IPS DF 6.9 (cell line): ENCODE data around the gene CAP2.

Experiments
- DNase-seq: peaks from one replicate; pipeline ENCODE4 v3.0.0-alpha.2; 2013; ENCODE audit warnings: low read depth, low spot score
- H3K27ac ChIP-seq: one replicate; pipeline ENCODE4 v1.5.1; 2013; ENCODE audit warnings: low read length, control low read depth
- H3K27me3 ChIP-seq: 2 replicates; pipeline ENCODE4 v1.6.1; 2013; ENCODE audit warnings: mild to moderate bottlenecking, low read length; ENCODE audit not compliant: control insufficient read depth, insufficient read depth
- H3K36me3 ChIP-seq: 2 replicates; pipeline ENCODE4 v1.6.1; 2013; ENCODE audit warnings: low read length; ENCODE audit not compliant: control insufficient read depth, insufficient read depth
- H3K4me1 ChIP-seq: 2 replicates; pipeline ENCODE4 v1.6.1; 2013; ENCODE audit warnings: low read length; ENCODE audit not compliant: control insufficient read depth, insufficient read depth
- H3K4me3 ChIP-seq: 2 replicates; pipeline ENCODE4 v1.5.1; 2013; ENCODE audit warnings: mild to moderate bottlenecking, low read length
- H3K9me3 ChIP-seq: 2 replicates; pipeline ENCODE4 v1.6.1; 2013; ENCODE audit warnings: low read length, inconsistent platforms; ENCODE audit not compliant: control insufficient read depth, insufficient read depth
- WGBS: extraction: QIAGEN DNeasy Blood & Tissue Kit; methylation state at CpG from one replicate; pipeline ENCODE4 v1.1.7; 2013; ENCODE audit warnings: mixed read lengths, missing lambda C conversion rate; ENCODE audit not compliant: insufficient read length, insufficient coverage; 5-methylcytosine and 5-hydroxymethylcytosine counted together

CAP2 gene

GRCh38 chr6:17472653-17473183 is 79.3 kb downstream of the CAP2 start:
- Histone ChIP-seq H3K9me3 (no peaks in the 10 kb centered on the region), H3K36me3 (no peaks in the 10 kb centered on the region), H3K27ac (no peak overlapping the region), H3K27me3 (no peaks in the 10 kb centered on the region), H3K4me1 (no peaks in the 10 kb centered on the region), H3K4me3 (no peak overlapping the region)
- no peak for DNase-seq
- WGBS, result no CpG with 5 or more reads among the region's 2 CpGs

GRCh38 chr6:17473554-17473953 is 80.2 kb downstream of the CAP2 start:
- no CpG with 5 or more reads among the region's 2 CpGs for WGBS
- no peaks in the 10 kb centered on the region for H3K36me3 ChIP-seq
- H3K27me3 ChIP-seq, result no peaks in the 10 kb centered on the region
- no peak for DNase-seq
- H3K9me3 ChIP-seq, result no peaks in the 10 kb centered on the region
- H3K4me3 ChIP-seq, result no peak overlapping the region
- no peak overlapping the region for H3K27ac ChIP-seq
- H3K4me1 ChIP-seq, result no peaks in the 10 kb centered on the region

GRCh38 chr6:17474289-17474688 is 80.9 kb downstream of the CAP2 start:
- no peak overlapping the region for H3K27ac ChIP-seq
- no peak overlapping the region for H3K4me3 ChIP-seq
- H3K27me3 ChIP-seq, result no peaks in the 10 kb centered on the region
- no peaks in the 10 kb centered on the region for H3K36me3 ChIP-seq
- no peaks in the 10 kb centered on the region for H3K9me3 ChIP-seq
- 100% methylated on average over 1 of the region's 4 CpGs for WGBS
- H3K4me1 ChIP-seq, result no peaks in the 10 kb centered on the region
- no peak for DNase-seq

GRCh38 chr6:17475606-17476244 is 82.3 kb downstream of the CAP2 start:
- Histone ChIP-seq H3K27me3 (no peaks in the 10 kb centered on the region), H3K4me3 (no peak overlapping the region), H3K27ac (no peak overlapping the region), H3K9me3 (no peaks in the 10 kb centered on the region), H3K36me3 (no peaks in the 10 kb centered on the region), H3K4me1 (no peaks in the 10 kb centered on the region)
- no CpG with 5 or more reads among the region's 4 CpGs for WGBS
- no peak for DNase-seq

- H3K27ac ChIP-seq, result no peak overlapping the region
- H3K27me3 ChIP-seq, result no peaks in the 10 kb centered on the region
- no peak overlapping the region for H3K4me3 ChIP-seq
- no CpG with 5 or more reads among the region's 4 CpGs for WGBS
- no peak for DNase-seq
- no peaks in the 10 kb centered on the region for H3K9me3 ChIP-seq
- H3K36me3 ChIP-seq, result no peaks in the 10 kb centered on the region
- H3K4me1 ChIP-seq, result no peaks in the 10 kb centered on the region
Measured at GRCh38 chr6:17476511-17476910, 83.1 kb downstream of the CAP2 start.

- Histone ChIP-seq H3K9me3 (no peaks in the 10 kb centered on the region), H3K36me3 (no peaks in the 10 kb centered on the region), H3K4me3 (no peak overlapping the region), H3K27me3 (no peaks in the 10 kb centered on the region), H3K27ac (no peak overlapping the region), H3K4me1 (no peaks in the 10 kb centered on the region)
- WGBS, result no CpG with 5 or more reads among the region's 2 CpGs
- no peak for DNase-seq
Measured at GRCh38 chr6:17477356-17477755, 84.0 kb downstream of the CAP2 start.

- H3K27me3 ChIP-seq, result no peaks in the 10 kb centered on the region
- no peak overlapping the region for H3K4me3 ChIP-seq
- WGBS, result no CpG with 5 or more reads among the region's 7 CpGs
- H3K27ac ChIP-seq, result no peak overlapping the region
- no peaks in the 10 kb centered on the region for H3K9me3 ChIP-seq
- H3K36me3 ChIP-seq, result no peaks in the 10 kb centered on the region
- peaks cover 1% of the 10 kb centered on the region; the same call in 1 of the 2 replicates for H3K4me1 ChIP-seq
- DNase-seq, result no peak
Measured at GRCh38 chr6:17478223-17478907, 85.0 kb downstream of the CAP2 start.

GRCh38 chr6:17478946-17479345 is 85.6 kb downstream of the CAP2 start:
- H3K4me3 ChIP-seq, result no peak overlapping the region
- no CpG with 5 or more reads among the region's 7 CpGs for WGBS

GRCh38 chr6:17480476-17480875 is 87.1 kb downstream of the CAP2 start:
- H3K4me3 ChIP-seq, result no peak overlapping the region
- H3K27ac ChIP-seq, result no peak overlapping the region
- no CpG with 5 or more reads among the region's 4 CpGs for WGBS
- H3K27me3 ChIP-seq, result no peaks in the 10 kb centered on the region
- H3K9me3 ChIP-seq, result no peaks in the 10 kb centered on the region
- H3K4me1 ChIP-seq, result peaks cover 1% of the 10 kb centered on the region; the same call in 1 of the 2 replicates
- DNase-seq, result no peak
- no peaks in the 10 kb centered on the region for H3K36me3 ChIP-seq

More at GRCh38 chr6:17478946-17479345, 85.6 kb downstream of the CAP2 start:
- H3K27ac ChIP-seq, result no peak overlapping the region
- H3K36me3 ChIP-seq, result no peaks in the 10 kb centered on the region
- H3K9me3 ChIP-seq, result no peaks in the 10 kb centered on the region
- no peaks in the 10 kb centered on the region for H3K27me3 ChIP-seq
- DNase-seq, result no peak
- peaks cover 1% of the 10 kb centered on the region; the same call in 1 of the 2 replicates for H3K4me1 ChIP-seq

GRCh38 chr6:17482711-17483110 is 89.3 kb downstream of the CAP2 start:
- Histone ChIP-seq H3K4me1 (peaks cover 1% of the 10 kb centered on the region; the same call in 1 of the 2 replicates), H3K4me3 (no peak overlapping the region), H3K27me3 (no peaks in the 10 kb centered on the region), H3K9me3 (no peaks in the 10 kb centered on the region), H3K27ac (no peak overlapping the region), H3K36me3 (no peaks in the 10 kb centered on the region)
- WGBS, result no CpG with 5 or more reads among the region's 7 CpGs
- DNase-seq, result no peak
